ENCODE data around the gene HTR3E. TPM values are rescaled to one million over a fixed set of nuclear protein-coding genes. Genes with fewer than 3 reads are reported as not detected.
A peak's percentile ranks its signal among the peaks of the same experiment; 100 is the strongest.

The HTR3E gene
- total and polyA plus RNA-seq, 2 of the 13 experiments (the other 11 are each of a cell fraction or from before 2014, with no cell fraction given), result not detected

DNA sequence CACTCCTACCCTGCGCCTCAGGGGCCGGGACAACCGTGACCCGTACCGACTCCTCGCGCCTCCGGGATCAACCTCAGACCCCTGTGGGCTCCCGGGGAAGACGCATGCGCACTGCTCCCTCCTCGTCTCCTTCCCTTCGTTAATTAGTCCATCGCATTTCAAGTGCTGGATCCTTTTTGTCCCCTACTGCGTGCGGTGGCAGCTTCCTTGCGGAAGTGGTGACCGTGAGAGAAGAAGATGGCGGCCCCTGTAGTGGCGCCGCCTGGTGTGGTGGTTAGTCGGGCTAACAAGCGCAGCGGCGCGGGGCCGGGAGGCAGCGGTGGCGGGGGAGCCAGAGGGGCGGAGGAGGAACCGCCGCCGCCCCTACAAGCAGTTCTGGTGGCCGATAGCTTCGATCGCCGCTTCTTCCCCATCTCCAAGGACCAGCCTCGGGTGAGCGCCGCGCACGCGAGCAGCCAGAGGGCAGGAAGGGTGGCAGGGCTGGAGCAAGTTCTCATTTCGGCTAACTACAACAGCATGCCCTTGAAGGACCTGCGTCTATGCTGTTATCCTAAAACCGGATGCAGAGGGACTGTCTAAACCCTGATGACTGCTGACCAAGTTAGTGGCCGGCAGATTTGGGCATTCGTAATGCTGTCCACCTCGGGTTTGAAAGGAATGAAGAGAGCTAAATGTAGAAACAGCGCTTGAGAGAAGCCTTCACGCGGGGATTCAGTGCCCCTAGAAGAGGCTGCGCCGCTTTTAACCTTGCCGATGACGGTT lies 38.5 kb downstream of the HTR3E start, which contains the start of gene EIF2B5 (continued):
- no peak for TF ChIP-seq WIZ (CRISPR knock-in tag; IDR thresholded peaks at IDR 0.05)
- no peak for TF ChIP-seq ATAD3A (CRISPR knock-in tag; IDR thresholded peaks at IDR 0.05)
- no peak for TF ChIP-seq ZNF383 (CRISPR knock-in tag; IDR thresholded peaks at IDR 0.05; ENCODE audit: borderline replicate concordance)
- TF ChIP-seq ZNF724P (CRISPR knock-in tag; IDR thresholded peaks at IDR 0.05; ENCODE audit: borderline replicate concordance), result 0 out of 2 replicates have a peak, but pooled peaks have one; percentile 57
- TF ChIP-seq ZNF816 (CRISPR knock-in tag; IDR thresholded peaks at IDR 0.05; ENCODE audit: borderline replicate concordance), result no peak
- no peak; the same call in 1 of the 2 replicates for TF ChIP-seq ZFP41 (CRISPR knock-in tag; IDR thresholded peaks at IDR 0.05; ENCODE audit: borderline replicate concordance)
- no peak for TF ChIP-seq ZNF160 (CRISPR knock-in tag; IDR thresholded peaks at IDR 0.05)
- no peak for TF ChIP-seq HDAC6 (IDR thresholded peaks at IDR 0.05; ENCODE audit: low read depth, low read length)
- TF ChIP-seq CCAR2 (optimal IDR thresholded peaks at IDR 0.05; ENCODE audit: low read depth, low read length), result peak; percentile 38
- TF ChIP-seq ZNF317 (CRISPR knock-in tag; IDR thresholded peaks at IDR 0.05), result no peak
- TF ChIP-seq, protein P1, sequence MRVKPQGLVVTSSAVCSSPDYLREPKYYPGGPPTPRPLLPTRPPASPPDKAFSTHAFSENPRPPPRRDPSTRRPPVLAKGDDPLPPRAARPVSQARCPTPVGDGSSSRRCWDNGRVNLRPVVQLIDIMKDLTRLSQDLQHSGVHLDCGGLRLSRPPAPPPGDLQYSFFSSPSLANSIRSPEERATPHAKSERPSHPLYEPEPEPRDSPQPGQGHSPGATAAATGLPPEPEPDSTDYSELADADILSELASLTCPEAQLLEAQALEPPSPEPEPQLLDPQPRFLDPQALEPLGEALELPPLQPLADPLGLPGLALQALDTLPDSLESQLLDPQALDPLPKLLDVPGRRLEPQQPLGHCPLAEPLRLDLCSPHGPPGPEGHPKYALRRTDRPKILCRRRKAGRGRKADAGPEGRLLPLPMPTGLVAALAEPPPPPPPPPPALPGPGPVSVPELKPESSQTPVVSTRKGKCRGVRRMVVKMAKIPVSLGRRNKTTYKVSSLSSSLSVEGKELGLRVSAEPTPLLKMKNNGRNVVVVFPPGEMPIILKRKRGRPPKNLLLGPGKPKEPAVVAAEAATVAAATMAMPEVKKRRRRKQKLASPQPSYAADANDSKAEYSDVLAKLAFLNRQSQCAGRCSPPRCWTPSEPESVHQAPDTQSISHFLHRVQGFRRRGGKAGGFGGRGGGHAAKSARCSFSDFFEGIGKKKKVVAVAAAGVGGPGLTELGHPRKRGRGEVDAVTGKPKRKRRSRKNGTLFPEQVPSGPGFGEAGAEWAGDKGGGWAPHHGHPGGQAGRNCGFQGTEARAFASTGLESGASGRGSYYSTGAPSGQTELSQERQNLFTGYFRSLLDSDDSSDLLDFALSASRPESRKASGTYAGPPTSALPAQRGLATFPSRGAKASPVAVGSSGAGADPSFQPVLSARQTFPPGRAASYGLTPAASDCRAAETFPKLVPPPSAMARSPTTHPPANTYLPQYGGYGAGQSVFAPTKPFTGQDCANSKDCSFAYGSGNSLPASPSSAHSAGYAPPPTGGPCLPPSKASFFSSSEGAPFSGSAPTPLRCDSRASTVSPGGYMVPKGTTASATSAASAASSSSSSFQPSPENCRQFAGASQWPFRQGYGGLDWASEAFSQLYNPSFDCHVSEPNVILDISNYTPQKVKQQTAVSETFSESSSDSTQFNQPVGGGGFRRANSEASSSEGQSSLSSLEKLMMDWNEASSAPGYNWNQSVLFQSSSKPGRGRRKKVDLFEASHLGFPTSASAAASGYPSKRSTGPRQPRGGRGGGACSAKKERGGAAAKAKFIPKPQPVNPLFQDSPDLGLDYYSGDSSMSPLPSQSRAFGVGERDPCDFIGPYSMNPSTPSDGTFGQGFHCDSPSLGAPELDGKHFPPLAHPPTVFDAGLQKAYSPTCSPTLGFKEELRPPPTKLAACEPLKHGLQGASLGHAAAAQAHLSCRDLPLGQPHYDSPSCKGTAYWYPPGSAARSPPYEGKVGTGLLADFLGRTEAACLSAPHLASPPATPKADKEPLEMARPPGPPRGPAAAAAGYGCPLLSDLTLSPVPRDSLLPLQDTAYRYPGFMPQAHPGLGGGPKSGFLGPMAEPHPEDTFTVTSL (CRISPR knock-in tag; IDR thresholded peaks at IDR 0.05; ENCODE audit: borderline replicate concordance), result no peak
- TF ChIP-seq ZNF17 (CRISPR knock-in tag; IDR thresholded peaks at IDR 0.05), result no peak
- TF ChIP-seq, protein P2, sequence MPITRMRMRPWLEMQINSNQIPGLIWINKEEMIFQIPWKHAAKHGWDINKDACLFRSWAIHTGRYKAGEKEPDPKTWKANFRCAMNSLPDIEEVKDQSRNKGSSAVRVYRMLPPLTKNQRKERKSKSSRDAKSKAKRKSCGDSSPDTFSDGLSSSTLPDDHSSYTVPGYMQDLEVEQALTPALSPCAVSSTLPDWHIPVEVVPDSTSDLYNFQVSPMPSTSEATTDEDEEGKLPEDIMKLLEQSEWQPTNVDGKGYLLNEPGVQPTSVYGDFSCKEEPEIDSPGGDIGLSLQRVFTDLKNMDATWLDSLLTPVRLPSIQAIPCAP (CRISPR knock-in tag; IDR thresholded peaks at IDR 0.05; ENCODE audit: low read depth), result 0 out of 2 replicates have a peak, but pooled peaks have one; percentile 38
- no peak for TF ChIP-seq SRSF4 (IDR thresholded peaks at IDR 0.05; ENCODE audit: low read depth, low read length, poor library complexity, severe bottlenecking)
- peak; percentile 96 for TF ChIP-seq ZNF350 (CRISPR knock-in tag; IDR thresholded peaks at IDR 0.05; ENCODE audit: borderline replicate concordance, low read depth)
- TF ChIP-seq SRSF9 (IDR thresholded peaks at IDR 0.05; ENCODE audit: borderline replicate concordance, insufficient read depth, low read depth, low read length, poor library complexity, severe bottlenecking), result no peak
- no peak for TF ChIP-seq ZNF101 (CRISPR knock-in tag; IDR thresholded peaks at IDR 0.05; ENCODE audit: borderline replicate concordance, low read depth)
- TF ChIP-seq AGO2 (optimal IDR thresholded peaks at IDR 0.05; ENCODE audit: low read depth, low read length), result peak; percentile 48
- no peak for TF ChIP-seq ZNF329 (CRISPR knock-in tag; IDR thresholded peaks at IDR 0.05; ENCODE audit: low read depth)
- TF ChIP-seq ZNF615 (CRISPR knock-in tag; IDR thresholded peaks at IDR 0.05; ENCODE audit: borderline replicate concordance), result no peak
- TF ChIP-seq PAWR (CRISPR knock-in tag; IDR thresholded peaks at IDR 0.05; ENCODE audit: borderline replicate concordance), result no peak
- no peak for TF ChIP-seq NPAS2 (CRISPR knock-in tag; IDR thresholded peaks at IDR 0.05; ENCODE audit: borderline replicate concordance)
- peak; percentile 90 for TF ChIP-seq ZNF607 (CRISPR knock-in tag; IDR thresholded peaks at IDR 0.05; ENCODE audit: borderline replicate concordance)

All from HepG2 (cell line).